Measurements from ENCODE around the gene THRA.
A peak's percentile ranks its signal among the peaks of the same experiment; 100 is the strongest.
"Not testable (repeated sequence)": the region's sequence is repeated elsewhere in the genome, so short reads cannot be mapped to it uniquely, and the experiment has no call there.

The THRA gene

GRCh38 chr17:40124279-40125141 is 61.7 kb downstream of the THRA start:
- TF ChIP-seq CTCF (conservative IDR thresholded peaks at IDR 0.05; ENCODE audit: low read length) = no peak
- peak; percentile 33 for DNase-seq (ENCODE audit: low read depth)
- H3K4me3 ChIP-seq (ENCODE audit: low read length) = peak overlapping the region; percentile 97

DNA sequence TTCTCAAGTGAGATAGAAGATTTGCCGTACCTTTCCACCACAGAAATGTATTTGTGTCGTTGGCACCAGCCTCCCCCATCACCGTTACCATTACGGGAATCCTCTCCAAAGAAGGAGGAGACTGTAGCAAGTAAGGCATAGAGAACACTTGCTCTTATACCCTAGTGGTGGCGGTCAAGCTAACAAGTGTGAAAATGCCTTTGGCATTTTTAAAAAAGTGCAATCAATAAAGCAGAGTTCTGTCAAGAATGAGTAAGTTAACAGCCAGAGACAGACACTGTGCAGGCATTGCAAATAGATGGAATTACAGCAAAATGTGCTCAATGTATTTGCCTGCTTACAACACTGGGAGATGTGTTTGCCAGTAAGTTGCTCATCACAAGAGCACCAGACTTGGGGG is 66.7 kb downstream of the THRA start:
- no peak overlapping the region for H3K4me3 ChIP-seq (ENCODE audit: low read length)
- no peak for DNase-seq (ENCODE audit: low read depth)
- TF ChIP-seq CTCF (conservative IDR thresholded peaks at IDR 0.05; ENCODE audit: low read length) = no peak

DNA sequence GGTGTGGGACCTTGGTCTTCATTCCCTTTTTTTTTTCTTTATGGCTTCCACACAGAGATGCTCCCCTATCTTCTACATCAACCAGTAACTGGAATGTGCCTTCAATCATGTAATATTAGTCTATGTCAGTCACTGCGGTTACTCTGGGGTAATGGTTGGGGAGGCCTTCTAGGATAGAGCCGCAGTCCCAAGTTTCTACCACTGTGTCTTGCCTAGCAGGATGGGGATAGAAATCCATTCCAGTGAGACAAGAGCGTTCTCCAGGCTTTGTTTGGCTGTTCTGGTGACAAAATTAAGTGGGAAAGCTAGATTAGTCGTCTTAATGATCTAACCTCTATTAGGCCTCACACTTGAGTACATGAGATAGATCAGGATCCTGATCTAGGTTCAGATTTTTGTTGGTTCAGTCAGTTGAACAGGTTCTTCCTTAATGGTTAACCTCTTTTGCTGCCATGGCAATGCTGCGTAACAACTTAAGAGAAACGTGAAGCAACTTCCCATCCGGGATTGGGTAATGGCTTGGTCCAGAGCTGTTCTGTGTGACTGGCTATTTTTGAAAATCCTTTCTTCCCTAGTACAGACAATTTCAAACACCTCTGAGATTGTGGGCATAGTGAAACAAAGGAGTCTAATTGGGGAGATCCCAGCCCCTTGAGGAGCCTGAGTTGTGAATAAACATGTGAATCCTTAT is 67.7 kb downstream of the THRA start:
- DNase-seq (ENCODE audit: low read depth) = no peak
- no peak overlapping the region for H3K4me3 ChIP-seq (ENCODE audit: low read length)
- no peak for TF ChIP-seq CTCF (conservative IDR thresholded peaks at IDR 0.05; ENCODE audit: low read length)

GRCh38 chr17:40134184-40134583 is 71.4 kb downstream of the THRA start:
- TF ChIP-seq CTCF (conservative IDR thresholded peaks at IDR 0.05; ENCODE audit: low read length) = no peak
- H3K4me3 ChIP-seq (ENCODE audit: low read length) = no peak overlapping the region
- DNase-seq (ENCODE audit: low read depth) = no peak

DNA sequence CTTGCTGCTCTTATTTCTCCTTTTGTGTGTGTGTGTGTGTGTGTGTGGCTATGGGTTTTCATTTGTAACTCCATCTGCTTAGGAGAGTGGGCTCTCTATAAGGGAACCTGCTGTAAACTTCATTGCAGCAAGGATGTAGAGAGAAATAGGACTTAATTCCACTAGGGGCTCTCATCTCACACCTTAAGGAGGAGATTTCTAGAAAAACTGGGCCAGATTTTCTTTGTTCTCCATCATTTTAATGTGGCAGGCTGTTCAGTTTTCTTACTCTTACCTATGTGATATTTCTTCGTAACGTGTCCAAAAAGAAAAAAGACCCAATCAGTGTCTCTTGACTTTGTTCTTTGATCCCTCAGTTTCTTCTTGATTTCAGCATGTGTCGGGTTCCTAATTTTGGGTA is 73.1 kb downstream of the THRA start:
- DNase-seq (ENCODE audit: low read depth) = no peak
- no peak for TF ChIP-seq CTCF (conservative IDR thresholded peaks at IDR 0.05; ENCODE audit: low read length)
- no peak overlapping the region for H3K4me3 ChIP-seq (ENCODE audit: low read length)

GRCh38 chr17:40139566-40140058 is 76.8 kb downstream of the THRA start:
- no peak for TF ChIP-seq CTCF (conservative IDR thresholded peaks at IDR 0.05; ENCODE audit: low read length)
- DNase-seq (ENCODE audit: low read depth) = no peak
- H3K4me3 ChIP-seq (ENCODE audit: low read length) = peak overlapping the region; percentile 79

DNA sequence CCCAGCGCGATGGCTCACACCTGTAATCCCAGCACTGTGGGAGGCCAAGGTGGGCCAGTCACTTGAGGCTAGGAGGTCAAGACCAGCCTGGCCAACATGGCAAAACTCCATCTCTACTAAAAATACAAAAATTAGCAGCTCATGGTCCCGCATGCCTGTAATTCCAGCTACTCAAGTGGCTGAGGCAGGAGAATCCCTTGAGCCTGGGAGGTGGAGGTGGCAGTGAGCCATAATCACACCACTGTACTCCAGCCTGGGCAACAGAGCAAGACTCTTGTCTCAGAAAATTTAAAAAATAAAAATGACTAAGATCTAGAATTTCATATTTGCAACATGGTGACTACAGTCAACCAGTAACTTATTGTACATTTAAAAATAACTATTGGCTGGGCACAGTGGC is 80.4 kb downstream of the THRA start:
- not testable (repeated sequence) for DNase-seq (ENCODE audit: low read depth); H3K4me3 ChIP-seq (ENCODE audit: low read length)
